Left hindlimb (tissue), 1 donor: ENCODE measurements around the gene TSR1.

Experiments
- DNase-seq: peaks from one replicate; pipeline ENCODE4 v3.0.0-alpha.2; 2018

TSR1 gene

DNA sequence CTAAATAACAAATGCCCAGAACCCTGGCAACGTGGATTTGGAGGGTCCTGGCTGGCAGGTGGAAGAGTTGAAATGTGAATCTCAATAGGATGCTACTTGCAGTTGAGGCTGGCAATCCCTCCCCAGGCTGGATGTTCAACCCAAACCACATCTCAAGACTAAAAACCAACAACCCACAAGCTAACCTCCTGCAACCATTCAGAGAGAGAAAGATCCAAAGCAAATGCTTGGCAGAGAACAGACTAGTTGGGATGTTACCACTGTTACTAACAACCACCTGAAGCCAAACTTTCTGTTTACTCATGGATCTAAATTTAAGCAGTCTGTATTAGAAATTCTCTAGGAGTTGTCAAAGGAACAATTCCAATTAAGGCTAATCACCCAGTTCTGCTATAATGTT, 60.5 kb downstream of the TSR1 start:
- no peak for DNase-seq

DNA sequence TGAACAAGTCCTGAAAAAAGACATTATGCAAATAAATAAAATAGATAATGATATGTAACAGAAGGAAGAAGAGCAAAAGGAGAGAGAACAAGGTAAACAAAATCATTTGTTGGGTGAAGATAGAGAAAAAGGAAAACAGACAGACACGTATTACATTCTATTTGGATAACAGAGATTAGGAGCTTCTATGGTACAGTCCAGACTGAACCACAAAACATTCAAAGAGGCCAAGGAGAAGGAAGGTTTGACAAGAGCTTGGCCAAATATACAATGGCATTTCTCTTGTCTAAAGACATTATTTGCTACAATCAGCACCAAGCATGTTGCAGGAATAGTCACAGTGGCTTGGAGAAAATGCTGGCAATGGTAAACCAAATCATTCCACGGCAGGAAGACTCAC, 61.8 kb downstream of the TSR1 start:
- DNase-seq: no peak
